ENCODE data around the gene HOXA7.

- TF ChIP-seq TAF1 (IDR thresholded peaks at IDR 0.05; ENCODE audit: borderline replicate concordance, low read depth, low read length) = no peak
- TF ChIP-seq RFX5 (IDR thresholded peaks at IDR 0.05; ENCODE audit: low read length) = no peak
- TF ChIP-seq EP300 (IDR thresholded peaks at IDR 0.05; ENCODE audit: borderline replicate concordance in 1 of 2, low read depth in 1 of 2, low read length in 1 of 2) = no peak
- no peak for TF ChIP-seq CTCF (IDR thresholded peaks at IDR 0.05)
- no peak for TF ChIP-seq FOXJ3 (CRISPR knock-in tag; IDR thresholded peaks at IDR 0.05)
- no peak for TF ChIP-seq POLR2AphosphoS5 (IDR thresholded peaks at IDR 0.05; ENCODE audit: low read depth, low read length)
- TF ChIP-seq FOXM1 (IDR thresholded peaks at IDR 0.05; ENCODE audit: low read depth) = no peak
- TF ChIP-seq GATA2 (CRISPR knock-in tag; IDR thresholded peaks at IDR 0.05) = no peak
These were observed 33.4 kb downstream of the HOXA7 start for GRCh38 chr7:27123007-27123476.

Data from SK-N-SH (cell line).